Cortex of kidney (tissue), 1 donor: Measurements from ENCODE around the gene ABCC2.

ENCODE experiments used
- DNase-seq: peaks from one replicate; lab custom pipeline; 2025; lab: John Stamatoyannopoulos, UW

The ABCC2 gene

GRCh38 chr10:99775850-99776249, 6.6 kb upstream of the ABCC2 start:
- no peak for DNase-seq

DNA sequence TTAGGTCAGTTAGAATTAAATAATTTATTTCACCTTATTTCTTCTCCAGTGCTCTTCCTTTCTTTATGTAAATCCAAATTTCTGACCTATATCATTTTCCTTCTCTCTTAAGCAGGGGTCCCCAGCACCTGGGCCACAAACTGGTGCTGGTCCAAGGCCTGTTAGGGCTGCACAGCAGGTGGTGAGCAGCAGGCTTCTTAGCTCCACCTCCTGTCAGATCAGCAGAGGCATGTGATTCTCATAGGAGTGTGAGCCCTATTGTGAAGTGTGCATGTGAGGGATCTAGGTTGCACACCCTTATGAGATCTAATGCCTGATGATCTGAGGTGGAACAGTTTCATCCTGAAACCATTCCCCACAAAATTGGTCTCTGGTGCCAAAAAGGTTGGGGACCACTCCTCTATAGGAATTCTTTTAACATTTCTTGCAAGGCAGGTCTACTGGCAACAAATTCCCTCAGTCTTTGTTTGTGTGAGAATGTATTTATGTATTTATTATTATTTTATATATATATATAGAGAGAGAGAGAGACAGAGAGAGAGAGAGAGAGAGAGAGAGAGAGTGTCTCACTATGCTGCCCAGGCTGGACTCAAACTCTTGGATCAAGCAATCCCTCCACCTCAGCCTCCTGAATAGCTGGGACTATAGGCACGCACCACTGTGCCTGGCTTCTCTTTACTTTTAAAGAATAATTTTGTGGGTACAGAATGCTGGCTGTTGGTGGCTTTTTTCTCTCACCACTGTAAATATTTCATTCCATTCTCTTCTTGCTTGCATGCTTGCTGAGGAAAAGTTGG, 4.3 kb upstream of the ABCC2 start:
- no peak for DNase-seq

DNA sequence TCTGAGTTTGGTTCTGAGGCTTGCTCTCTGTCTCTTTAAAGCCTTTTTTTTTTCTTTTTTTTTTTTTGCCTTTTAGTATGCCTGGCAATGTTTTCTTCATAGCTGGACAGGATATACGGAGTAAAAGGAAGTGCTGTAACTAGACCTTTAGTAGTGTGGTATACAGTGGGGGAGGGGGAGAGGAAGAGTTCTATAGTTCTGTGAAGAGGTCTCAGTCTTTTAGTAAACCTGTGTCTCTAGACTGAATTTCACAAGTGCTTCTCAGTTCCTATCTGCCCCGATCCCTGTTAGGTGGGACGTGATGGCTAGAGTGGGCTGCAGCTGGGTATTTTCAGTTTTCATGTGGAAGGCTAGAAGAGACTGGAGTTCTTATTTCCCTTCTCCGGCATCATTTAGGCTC, 3.1 kb upstream of the ABCC2 start:
- no peak for DNase-seq

DNA sequence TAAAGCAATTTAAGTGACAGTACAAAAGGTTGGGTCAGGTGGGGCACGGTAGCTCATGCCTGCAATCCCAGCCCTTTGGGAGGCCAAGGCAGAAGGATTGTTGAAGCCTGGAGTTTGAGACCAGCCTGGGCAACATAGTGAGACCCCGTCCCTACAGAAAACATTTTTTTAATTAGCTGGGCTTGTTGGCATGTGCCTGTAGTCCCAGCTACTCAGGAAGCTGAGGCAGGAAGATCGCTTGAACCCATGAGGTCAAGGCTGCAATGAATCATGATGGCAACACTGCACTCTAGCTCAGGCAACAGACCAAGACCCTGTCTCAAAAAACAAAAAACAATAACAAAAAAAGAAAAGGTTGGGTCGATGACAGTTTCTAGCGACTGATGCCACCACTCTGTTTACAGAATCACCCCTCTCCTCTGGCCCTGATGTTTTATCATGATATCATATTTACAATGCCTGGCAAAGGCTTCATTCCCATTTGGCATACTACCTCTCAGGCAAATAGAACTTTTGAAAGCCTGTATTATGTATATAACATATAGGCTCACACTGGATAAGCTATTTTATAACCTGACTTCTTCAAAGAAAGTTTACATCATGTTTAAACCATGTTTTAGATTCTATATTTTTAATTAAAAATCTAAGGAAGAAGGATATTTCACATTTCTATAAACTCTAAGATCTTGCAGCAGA, 558 bp upstream of the ABCC2 start:
- DNase-seq = no peak

- no peak for DNase-seq
These were observed 1.7 kb downstream of the ABCC2 start for GRCh38 chr10:99784016-99784726.

- DNase-seq = no peak
These were observed 2.4 kb downstream of the ABCC2 start for GRCh38 chr10:99784727-99785441.

DNA sequence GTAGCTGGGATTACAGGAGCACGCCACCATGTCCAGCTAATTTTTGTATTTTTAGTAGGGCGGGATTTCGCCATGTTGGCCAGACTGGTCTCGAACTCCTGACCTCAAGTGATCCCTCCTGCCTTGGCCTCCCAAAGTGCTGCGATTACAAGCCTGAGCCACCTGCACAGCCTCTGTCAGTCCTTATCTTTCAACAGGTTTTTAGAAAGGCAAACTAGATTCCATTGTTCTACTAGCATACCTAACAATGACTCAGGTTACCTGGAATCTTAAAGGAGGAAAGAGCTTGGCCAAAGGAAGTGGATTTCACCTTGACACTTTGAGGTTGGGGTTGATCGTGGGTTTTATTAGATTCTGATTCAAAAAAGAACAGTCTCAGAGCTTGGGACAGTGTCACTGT, 3.2 kb downstream of the ABCC2 start:
- DNase-seq = no peak

- DNase-seq = no peak
These were observed 4.9 kb downstream of the ABCC2 start for GRCh38 chr10:99787311-99787710.

DNA sequence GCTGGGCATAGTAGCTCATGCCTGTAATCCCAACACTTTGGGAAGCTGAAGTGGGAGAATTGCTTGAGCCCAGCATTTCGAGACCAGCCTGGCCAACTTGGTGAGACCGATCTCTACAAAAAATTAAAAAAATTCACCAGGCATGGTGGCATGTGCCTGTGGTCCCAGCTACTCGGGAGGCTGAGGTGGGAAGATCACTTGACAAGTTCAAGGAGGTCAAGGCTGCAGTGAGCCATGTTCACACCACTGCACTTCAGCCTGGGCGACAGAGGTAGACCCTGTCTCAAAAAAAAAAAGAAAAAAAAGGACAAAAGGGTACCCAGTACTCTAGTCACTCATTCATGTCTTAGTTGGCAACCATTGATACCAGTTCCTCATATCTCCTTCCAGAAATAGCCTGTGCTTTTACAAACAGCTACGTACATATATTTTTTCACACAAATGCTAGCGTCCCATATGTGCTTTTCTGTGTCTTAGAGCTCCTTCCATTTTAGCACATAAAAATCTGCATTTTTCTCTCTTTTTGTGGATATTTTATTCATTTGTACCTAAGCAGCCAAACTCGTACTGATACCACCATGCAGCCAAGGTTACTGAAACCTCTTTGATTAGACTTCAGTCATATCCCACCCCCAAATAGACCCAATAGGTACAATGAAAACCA, 5.5 kb downstream of the ABCC2 start:
- DNase-seq = no peak

GRCh38 chr10:99788598-99789256, 6.3 kb downstream of the ABCC2 start:
- no peak for DNase-seq

DNA sequence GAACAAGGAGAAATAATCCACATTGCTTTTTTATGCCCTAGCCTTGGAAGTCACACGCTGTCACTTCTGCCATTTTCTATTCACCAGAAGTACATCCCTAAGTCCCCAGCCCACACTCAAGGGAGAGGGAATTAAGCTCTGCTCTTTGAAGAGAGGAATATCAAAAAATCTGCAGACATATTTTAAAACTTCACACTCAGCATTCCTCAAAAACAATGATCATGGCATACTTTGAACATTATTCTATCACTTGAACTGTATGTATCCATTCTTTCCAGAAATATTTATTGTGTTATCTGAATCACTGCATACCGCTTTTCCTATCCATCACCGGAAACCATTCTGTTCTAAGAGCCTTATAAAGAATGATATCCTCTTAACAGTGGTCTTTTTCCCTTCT, 9.4 kb downstream of the ABCC2 start:
- DNase-seq = no peak

GRCh38 chr10:99793819-99794218, 11.4 kb downstream of the ABCC2 start:
- DNase-seq = no peak

DNA sequence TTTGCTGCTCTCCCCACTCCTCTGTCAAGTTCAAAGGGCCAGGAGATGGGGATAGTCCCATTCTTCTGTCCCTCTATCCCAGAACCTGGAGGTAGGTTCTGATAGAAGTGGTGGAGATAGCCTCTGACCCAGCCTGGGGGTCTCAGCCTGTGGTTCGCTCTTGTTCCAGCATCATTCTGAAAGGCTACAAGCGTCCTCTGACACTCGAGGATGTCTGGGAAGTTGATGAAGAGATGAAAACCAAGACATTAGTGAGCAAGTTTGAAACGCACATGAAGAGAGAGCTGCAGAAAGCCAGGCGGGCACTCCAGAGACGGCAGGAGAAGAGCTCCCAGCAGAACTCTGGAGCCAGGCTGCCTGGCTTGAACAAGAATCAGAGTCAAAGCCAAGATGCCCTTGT, 14.5 kb downstream of the ABCC2 start:
- no peak for DNase-seq

DNA sequence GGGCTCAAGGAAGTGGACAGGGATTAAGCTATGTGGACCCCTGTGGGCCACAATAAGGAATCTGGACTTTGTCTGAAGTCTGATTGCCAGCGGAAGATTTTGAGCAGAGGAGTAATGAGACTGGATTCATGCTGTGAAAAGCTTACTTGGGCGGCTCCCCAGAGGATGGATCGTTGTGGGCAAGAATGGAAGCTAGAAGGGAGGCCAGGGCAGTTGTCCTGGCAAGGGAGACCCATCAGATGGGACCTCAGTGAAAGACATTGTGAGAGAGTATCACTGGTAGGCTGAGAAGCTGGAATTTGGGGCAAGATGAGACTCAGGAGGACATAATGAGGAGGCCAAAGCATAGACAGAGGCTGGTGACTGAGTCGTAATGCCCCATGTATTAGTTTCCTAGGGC, 15.6 kb downstream of the ABCC2 start:
- no peak for DNase-seq

- no peak for DNase-seq
These were observed 16.5 kb downstream of the ABCC2 start for GRCh38 chr10:99798920-99799319.

- DNase-seq = no peak
These were observed 17.2 kb downstream of the ABCC2 start for GRCh38 chr10:99799613-99800012.

DNA sequence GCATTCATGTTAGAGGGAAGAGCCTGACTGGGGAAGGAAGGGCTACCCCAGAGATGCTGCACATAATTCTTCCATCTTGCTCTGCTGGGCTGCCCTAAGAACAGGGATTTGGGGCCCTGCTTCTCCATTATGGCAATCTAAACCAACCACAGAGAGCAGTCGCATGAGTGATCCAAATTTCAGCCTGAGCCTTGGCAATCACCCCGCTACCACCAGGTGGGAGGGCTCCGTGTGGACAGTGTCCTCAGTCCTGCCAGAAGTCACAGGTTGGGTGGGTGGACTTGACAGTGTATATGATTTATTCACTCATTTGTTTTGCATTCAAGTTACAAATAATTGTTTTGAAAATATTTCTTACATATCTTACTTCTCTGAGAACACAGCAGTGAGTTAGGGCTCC, 22.0 kb downstream of the ABCC2 start:
- DNase-seq = no peak

DNA sequence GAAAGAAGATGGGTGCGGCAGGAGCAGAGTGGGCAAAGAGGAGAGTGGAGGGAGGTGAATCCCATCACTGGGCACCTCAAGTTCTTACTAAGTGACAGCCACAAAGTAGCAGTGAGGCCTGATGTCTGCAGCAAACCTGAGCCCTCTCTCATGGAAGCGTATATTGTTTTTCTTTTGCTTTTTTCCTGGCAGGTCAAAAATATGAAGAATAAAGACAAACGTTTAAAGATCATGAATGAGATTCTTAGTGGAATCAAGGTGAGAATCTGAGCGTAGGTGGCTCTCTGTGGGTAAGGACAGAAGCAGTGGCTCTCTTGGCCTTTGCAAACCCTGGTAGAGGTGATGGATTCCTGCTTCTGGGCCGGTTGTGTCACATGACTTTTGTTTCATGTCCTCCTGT, 22.8 kb downstream of the ABCC2 start:
- DNase-seq = no peak

DNA sequence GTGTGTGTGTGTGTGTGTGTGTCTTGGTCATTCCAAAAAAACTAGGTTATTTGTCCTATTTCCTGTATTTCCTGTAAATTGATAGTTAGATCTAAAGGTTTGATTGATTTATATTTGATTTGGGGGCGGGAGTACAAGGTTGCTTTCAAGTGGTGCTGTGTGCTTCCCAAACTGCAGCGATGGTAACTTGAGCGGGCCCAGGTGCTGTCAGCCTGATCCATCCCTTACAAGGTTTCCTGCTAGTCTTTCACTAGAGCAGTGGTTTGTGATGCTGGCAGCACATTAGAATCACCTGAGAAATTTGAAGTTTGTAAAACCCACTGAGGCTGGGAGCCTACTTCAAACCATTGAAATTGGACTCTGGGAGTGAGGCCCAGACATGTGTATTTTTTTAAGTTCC, 23.7 kb downstream of the ABCC2 start:
- no peak for DNase-seq

GRCh38 chr10:99807786-99808185, 25.3 kb downstream of the ABCC2 start:
- DNase-seq = no peak

DNA sequence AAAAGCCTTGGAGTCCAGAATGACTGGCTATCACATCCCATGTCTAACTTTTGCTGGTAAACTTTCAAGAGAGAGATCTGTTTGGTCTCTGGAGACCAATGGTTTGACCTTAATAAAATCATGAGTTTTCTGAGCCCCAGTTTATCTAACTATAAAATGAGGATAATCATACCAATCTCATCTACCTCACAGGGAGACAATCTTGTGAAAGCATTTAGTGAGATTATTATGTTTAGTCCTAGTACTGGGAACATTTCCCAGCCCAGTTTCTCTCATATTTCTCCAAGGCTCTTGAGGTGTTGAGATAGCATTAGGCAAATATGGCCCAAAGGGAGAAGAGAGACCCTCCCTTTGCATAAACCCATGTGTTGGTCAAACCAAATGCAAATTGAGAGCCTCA, 25.8 kb downstream of the ABCC2 start:
- DNase-seq = no peak
